GM18526 (cell line): Measurements from ENCODE around the gene SHISA7.

Experiments
- POLR2A ChIP-seq: IDR thresholded peaks from 3 replicates; pipeline ENCODE4 v1.6.1; 2011; ENCODE audit not compliant: insufficient read length; ENCODE audit errors: extremely low read depth

The SHISA7 gene

DNA sequence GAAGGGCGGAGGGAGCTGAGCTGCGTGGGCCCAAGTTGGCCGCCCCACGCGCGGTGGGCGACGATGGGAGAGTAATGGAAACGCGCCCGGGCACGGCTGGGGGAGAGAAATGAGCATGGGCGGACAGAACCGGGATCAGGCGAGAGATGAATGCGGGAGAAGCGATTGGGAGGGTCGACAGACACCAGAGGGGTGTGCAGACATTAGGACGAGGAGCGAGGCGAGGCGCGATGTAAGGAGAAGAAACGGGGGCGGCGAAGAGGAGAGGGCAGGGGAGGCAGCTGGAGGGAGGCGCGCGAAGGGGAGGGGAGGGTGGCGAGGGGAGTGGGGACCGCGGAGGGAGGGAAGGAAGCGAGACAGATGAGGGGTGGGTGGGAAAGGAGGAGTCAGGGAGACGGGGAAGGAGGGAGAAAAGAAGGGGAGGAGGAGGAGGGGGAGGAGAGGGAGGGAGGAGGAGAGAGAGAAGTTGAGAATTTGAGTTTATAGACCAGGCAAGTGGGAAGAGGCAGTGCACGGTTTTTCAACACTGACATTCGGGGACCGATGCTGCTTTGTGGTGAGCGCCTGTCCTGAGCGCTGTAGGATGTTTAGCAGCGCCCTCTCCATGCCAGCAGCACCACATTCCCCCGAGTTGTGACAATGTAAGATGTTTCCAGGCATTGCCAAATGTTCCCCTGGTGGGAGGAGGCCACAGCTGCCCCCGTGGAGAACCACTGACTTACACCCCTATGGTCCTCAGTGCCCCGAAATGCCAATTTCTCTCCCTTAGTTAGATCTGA is at the start of gene SHISA7:
SHISA7 (minus strand) TSS at position 256 of the 779 bp plus-strand sequence. CDS start 437 bp downstream, outside the sequence.
- TF ChIP-seq POLR2A, result no peak

- TF ChIP-seq POLR2A, result no peak
These were observed 49.4 kb upstream of the SHISA7 start for GRCh38 chr19:55492362-55492944.

- TF ChIP-seq POLR2A, result no peak
These were observed 48.7 kb upstream of the SHISA7 start for GRCh38 chr19:55491546-55492360.

DNA sequence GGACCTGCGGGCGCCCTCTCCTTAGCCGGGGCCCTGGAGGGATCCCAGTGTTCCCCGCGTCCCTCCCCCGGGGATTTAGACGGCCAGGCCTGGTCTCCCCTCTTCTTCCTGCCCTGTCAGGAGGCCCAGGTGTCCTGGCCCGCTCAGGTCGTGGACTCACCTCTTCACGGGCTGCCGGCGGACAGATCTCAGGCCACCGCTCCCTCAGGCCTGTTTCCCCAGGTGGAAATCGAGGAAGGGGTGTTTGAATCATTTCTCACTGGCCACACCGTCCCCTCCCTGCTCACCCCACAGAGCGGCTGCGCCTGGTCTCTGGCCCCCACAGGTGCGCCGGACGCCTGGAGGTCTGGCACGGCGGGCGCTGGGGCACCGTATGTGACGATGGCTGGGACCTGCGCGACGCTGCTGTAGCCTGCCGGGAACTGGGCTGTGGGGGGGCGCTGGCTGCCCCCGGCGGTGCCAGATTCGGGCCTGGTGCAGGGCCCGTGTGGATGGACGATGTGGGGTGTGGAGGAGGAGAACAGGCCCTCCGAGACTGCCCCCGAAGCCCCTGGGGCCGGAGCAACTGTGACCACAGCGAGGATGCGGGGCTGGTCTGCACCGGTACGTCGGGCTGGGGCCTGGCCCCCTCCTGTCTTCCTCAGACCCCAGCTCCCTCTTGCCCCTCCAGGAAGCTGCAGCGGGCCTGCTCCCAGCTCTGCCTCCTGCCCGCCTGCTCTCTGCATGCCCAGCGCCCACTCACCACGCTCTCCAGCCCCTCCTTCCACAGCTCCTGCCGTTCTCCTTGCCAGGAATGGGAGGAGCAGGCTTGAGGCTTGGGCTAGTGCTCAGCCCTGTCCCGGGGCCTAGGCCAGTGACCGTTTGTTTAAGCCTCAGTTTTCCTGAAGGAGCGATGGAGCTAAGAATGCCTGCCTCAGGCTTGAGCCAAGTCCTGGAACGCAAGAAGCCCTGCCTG is 47.7 kb upstream of the SHISA7 start:
- no peak for TF ChIP-seq POLR2A

- TF ChIP-seq POLR2A, result no peak
These were observed 46.8 kb upstream of the SHISA7 start for GRCh38 chr19:55489711-55490477.

GRCh38 chr19:55488986-55489710 is 46.0 kb upstream of the SHISA7 start:
- TF ChIP-seq POLR2A, result no peak

GRCh38 chr19:55487924-55488687 is 45.0 kb upstream of the SHISA7 start, which contains the start of gene SSC5D:
TSS of gene SSC5D (plus strand) at chr19:55488436. CDS start at chr19:55488590, 154 bp downstream.
- TF ChIP-seq POLR2A, result no peak

DNA sequence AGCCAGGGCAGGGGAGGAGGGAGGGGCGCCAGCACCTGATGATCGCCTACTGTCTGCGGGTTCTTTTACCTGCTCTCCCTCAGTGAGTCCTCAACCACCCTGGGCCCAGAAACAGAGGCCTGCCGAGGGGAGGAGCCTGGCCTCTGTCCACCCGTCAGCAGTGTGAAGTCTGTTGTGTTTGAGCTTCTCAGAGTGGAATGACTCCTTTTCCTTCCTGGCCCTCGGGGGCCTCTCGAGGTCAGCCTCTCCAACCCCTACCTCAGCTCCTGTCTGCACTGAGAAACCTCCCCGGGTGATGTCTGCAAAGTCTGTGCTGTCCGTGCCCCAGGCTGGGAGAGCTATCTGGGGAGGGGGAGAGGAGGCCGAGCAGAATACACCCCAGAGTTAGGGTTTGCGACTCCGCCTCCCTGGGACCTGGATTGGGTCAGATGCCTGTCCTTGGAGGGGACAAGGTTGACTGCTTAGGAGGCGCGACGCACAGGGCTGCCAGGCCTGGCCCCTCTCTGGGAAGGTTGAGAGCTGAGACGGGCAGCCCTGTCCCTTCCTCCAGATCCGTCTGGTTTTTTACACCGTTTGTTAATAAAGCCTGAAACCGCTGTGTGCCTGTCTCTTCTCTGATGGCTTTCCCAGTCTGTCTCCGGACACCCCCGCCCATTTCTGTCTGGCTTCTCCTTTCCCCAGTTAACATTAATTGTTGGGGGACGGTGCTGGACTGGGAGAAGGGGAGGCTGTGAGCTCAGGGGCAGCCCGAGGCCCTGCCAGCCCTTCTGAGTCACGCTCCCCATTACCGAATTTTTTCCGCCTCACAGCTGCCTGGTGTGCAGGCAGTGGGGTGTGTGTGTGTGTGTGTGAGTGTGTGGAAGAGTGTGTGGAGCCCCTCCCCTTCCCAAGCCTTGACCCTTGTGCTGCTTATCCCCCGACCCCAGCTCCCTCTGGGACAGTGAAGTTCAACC is 44.1 kb upstream of the SHISA7 start:
- no peak for TF ChIP-seq POLR2A

DNA sequence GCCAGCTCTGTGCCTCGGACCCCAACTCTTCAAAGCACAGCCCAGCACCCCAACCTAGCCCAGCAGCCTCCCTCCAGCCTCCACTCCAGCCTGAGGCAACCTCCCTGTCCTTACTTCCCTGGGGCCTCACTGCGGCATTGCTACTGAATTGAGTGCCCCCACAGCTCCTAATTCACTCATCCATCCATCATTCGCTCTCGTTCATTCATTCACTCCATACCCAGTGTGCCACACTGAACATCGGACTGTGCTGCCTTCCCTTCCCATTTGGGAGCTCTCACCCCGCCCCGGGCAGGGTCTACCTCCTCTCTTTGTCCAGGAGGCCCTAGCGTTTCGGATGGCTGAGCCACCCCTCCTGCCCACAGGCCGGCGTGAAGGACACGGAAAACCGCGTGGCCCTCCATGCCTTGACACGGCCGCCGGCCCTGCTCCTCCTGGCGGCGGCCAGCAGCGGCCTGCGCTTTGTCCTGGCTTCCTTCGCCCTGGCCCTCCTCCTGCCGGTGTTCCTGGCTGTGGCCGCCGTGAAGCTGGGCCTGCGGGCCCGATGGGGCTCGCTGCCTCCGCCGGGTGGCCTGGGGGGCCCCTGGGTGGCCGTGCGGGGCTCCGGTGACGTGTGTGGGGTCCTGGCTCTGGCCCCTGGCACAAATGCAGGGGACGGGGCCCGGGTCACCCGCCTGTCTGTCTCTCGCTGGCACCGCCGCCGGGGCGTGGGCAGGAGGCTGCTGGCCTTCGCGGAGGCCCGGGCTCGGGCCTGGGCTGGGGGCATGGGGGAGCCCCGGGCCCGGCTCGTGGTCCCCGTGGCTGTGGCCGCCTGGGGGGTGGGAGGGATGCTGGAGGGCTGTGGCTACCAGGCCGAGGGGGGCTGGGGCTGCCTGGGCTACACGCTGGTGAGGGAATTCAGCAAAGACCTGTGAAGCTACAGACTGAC is 43.2 kb upstream of the SHISA7 start:
- TF ChIP-seq POLR2A, result no peak

DNA sequence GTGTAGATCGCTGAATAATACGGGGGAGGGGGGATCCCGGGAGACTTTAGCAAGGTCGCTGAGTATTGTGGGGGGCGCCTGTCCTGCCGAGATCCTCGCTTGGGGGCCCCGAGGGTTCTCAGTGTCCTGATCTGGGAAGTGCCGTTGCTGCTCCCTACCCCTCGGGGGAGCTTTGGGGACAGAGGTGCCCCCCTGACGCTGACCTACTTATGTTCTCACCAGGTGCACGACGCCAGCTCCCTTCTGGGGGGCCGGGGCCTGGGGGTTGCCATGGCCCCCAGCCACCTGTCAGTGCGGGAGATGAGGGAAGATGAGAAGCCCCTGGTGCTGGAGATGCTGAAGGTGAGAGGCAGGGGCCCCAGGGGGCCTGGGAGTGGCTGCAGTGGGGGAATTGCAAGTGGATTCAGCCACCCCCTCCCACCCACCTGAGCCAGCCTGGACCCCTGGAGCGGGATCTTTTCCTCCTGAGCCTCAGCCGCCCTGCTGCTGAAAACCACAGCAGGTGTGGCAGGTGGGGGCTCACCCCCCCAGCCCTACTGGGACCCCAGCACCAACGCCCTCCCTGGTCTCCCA is 42.4 kb upstream of the SHISA7 start:
- no peak for TF ChIP-seq POLR2A
